AG09319 (cell line): ENCODE results near the gene SLC14A1.

Experiments used
- DNase-seq: peaks from one replicate; pipeline ENCODE4 v3.0.0-alpha.2; 2010; ENCODE audit warnings: low read depth; ENCODE audit errors: extremely low read depth
- TF ChIP-seq, protein P1 (sequence below): IDR thresholded peaks from 2 replicates; pipeline ENCODE4 v1.5.1; 2011; ENCODE audit warnings: low read depth, mild to moderate bottlenecking, inconsistent platforms, low read length, moderate library complexity

The SLC14A1 gene

DNA sequence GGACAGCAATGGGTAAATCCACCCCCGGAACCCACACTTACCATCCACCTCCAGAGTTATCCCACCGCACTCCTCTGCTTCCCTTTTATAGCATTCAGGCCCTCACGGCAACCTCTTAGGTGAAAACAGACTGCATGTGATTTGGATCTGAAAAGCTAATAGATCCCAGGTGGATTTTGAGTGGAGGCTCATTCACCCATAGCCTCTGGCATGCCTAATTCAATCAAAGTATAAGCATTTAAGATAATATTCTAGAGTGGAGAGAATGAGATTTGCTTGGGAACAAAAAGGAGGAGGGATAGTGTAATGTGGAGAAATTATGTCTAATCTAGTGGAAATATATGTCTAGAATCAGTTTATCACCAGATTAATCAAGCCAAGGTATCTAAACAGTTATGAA lies 17.1 kb downstream of the SLC14A1 start:
- TF ChIP-seq, protein P1, sequence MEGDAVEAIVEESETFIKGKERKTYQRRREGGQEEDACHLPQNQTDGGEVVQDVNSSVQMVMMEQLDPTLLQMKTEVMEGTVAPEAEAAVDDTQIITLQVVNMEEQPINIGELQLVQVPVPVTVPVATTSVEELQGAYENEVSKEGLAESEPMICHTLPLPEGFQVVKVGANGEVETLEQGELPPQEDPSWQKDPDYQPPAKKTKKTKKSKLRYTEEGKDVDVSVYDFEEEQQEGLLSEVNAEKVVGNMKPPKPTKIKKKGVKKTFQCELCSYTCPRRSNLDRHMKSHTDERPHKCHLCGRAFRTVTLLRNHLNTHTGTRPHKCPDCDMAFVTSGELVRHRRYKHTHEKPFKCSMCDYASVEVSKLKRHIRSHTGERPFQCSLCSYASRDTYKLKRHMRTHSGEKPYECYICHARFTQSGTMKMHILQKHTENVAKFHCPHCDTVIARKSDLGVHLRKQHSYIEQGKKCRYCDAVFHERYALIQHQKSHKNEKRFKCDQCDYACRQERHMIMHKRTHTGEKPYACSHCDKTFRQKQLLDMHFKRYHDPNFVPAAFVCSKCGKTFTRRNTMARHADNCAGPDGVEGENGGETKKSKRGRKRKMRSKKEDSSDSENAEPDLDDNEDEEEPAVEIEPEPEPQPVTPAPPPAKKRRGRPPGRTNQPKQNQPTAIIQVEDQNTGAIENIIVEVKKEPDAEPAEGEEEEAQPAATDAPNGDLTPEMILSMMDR, result no peak
- DNase-seq, result no peak

DNA sequence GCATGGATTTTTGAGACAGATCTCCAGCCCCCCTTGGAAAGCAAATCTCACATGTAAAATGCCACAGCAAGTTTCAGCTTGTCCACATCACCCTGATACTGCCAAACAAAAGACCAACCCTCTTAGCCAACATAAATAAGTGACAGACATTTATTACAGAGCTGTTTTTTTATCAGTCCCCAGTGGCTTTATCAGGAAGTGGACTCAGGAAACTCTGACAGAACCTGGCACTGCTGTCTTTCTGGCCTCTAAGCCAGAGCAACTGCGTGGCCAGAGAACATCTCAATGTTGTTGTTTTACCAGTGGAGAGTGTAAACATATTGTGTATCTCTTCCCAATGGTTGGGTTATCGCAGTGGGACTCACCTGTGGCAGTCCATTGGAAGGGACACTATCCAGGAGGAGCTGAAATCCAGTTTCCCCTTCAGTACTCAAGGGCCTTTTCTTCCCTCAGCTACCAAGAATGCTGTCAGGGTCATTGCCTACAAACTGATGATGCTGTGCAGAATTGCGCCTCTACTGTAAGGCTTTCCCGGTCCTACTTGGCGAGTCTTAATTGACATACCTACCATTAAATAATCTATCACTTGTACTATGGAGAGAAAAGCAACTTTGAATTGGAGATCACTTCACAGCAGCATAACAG lies 22.0 kb downstream of the SLC14A1 start:
- TF ChIP-seq, protein P1, result no peak

DNA sequence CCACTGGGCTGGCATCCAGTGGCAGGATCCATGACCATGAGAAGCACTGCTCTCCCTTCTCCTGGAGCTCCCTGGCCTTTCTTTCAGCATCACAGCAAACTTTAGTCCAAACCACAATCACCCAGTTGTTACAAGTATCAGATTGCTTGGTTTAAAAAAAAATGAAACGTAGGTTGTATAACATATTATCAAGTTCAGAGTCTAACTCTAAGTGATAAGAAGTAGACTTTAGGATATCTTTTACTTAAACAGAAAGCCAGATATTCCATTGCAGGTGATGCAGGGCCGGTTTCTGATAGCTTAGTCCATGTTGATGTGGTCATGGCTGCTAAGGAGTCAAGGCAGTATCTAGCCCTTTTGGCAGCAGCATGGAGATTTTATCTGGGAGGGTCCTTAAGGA lies 24.5 kb downstream of the SLC14A1 start:
- TF ChIP-seq, protein P1, result no peak
- no peak for DNase-seq

More for the DNA sequence above, 22.0 kb downstream of the SLC14A1 start:
- DNase-seq, result no peak

DNA sequence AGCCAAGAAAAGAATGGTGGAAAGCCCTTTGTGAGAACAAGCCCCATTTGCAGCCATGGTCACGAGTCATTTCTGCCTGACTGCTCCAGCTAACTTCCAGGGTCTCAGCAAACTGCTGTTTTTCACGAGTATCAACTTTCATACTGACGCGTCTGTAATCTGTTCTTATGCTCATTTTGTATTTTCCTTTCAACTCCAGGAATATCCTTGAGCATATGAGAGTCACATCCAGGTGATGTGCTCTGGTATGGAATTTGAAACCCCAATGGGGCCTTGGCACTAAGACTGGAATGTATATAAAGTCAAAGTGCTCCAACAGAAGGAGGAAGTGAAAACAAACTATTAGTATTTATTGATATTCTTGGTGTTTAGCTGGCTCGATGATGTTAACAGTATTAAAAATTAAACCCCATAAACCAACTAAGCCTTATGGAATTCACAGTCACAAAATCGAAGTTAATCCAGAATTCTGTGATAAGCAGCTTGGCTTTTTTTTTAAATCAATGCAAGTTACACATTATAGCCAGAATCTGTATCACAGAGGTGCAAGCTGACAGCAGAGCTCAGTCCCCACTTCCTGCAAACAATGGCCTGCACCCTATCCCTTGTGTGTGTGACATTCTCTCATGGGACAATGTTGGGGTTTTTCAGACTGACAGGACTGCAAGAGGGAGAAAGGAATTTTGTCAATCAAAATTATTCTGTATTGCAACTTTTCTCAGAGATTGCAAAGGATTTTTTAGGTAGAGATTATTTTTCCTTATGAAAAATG lies 26.1 kb downstream of the SLC14A1 start:
- TF ChIP-seq, protein P1, result no peak
- DNase-seq, result no peak

DNA sequence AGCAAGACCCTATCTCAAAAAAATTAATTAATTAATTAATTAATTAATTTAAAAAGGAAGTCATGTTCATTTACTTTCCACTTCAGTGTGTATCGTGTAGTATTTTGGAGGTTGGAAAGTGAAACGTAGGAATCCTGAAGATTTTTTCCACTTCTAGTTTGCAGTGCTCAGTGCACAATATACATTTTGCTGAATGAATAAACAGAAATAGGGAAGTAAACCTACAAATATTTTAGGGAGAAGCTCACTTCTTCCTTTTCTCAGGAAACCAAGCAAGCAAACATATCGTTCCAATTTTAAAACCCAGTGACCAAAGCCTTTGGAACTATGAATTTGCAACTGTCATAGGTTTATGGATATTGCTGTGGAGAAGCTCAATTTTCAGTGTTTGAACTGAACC lies 27.8 kb downstream of the SLC14A1 start:
- TF ChIP-seq, protein P1, result no peak
- no peak for DNase-seq

DNA sequence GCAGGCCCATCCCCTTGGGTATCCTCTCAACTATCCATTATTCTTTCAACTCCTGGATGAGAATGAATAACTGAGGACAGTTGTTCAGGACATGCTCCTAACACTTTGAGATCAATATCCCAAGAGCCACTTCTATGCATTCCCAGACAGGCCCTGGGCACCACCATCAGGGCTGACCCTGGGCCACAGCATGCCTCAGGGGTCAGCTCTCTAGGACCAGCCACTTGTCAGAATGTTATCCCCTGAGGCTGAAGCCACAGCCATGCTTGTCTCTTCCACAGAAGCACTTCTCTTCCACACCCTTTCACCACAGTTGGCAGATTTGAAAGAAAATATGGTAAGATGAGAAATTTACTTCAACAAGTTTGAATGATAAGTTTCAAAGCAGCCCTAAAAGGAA lies 28.7 kb downstream of the SLC14A1 start:
- no peak for DNase-seq

DNA sequence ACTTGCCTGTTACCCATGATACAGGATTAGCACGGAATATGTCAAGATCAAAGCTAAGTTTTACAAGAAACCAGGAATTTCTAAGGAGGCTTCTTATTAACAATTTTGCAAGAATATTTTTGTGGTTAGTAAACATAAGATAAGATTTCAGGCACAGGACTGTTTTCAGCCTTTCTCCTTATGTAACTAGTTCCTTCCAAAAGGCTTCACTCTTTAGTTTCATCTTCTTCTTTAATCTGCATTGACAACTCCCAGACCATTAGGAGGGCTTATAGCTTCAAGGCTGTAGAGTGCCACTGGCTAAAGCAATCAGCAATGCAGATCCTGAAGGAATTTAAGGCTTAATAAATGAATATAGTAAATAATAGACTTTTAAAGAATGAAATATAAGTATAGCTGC lies 29.3 kb downstream of the SLC14A1 start:
- TF ChIP-seq, protein P1, result no peak
- DNase-seq, result no peak

More for the DNA sequence above, 28.7 kb downstream of the SLC14A1 start:
- TF ChIP-seq, protein P1, result no peak
